Endothelial cell (in vitro differentiated cells): ENCODE data around the gene TESMIN. TPM values are rescaled to one million over a fixed set of nuclear protein-coding genes. Genes with fewer than 3 reads are reported as not detected.

Source experiments
- DNase-seq: peaks from one replicate; pipeline ENCODE4 v3.0.0; 2021; ENCODE audit warnings: low spot score
- H3K27ac Mint-ChIP-seq: one replicate; pipeline ENCODE4 v1.8.0; 2021; ENCODE audit warnings: mixed read lengths, inconsistent platforms; ENCODE audit not compliant: unreplicated experiment
- H3K27me3 Mint-ChIP-seq: one replicate; pipeline ENCODE4 v1.8.0; 2021; ENCODE audit warnings: mild to moderate bottlenecking, moderate library complexity, mixed read lengths, inconsistent platforms; ENCODE audit not compliant: unreplicated experiment
- H3K36me3 Mint-ChIP-seq: one replicate; pipeline ENCODE4 v1.8.0; 2021; ENCODE audit warnings: mild to moderate bottlenecking, low read depth, mixed read lengths, inconsistent platforms; ENCODE audit not compliant: unreplicated experiment
- H3K4me1 Mint-ChIP-seq: one replicate; pipeline ENCODE4 v1.8.0; 2021; ENCODE audit warnings: mild to moderate bottlenecking, mixed read lengths, inconsistent platforms; ENCODE audit not compliant: unreplicated experiment
- H3K4me3 Mint-ChIP-seq: one replicate; pipeline ENCODE4 v1.8.0; 2021; ENCODE audit warnings: mild to moderate bottlenecking, mixed read lengths, inconsistent platforms; ENCODE audit not compliant: unreplicated experiment
- H3K9me3 Mint-ChIP-seq: one replicate; pipeline ENCODE4 v1.8.0; 2021; ENCODE audit warnings: mixed read lengths, inconsistent platforms; ENCODE audit not compliant: unreplicated experiment
- total RNA-seq: library from RNA; stranded (reverse); fragmentation: NEBNext Ultra II Directional; extraction: Animal tissue kit (Norgen Biotek cat#: 25700); gene quantifications from one replicate; pipeline ENCODE4 v1.2.1, GENCODE V29; 2021; ENCODE audit not compliant: unreplicated experiment
- TF ChIP-seq, protein P1 (sequence below): fragments of 200-600 bp; sonication (generic); IDR thresholded peaks from one replicate; pipeline ENCODE4 v1.5.0; 2021; ENCODE audit warnings: antibody characterized with exemption; ENCODE audit not compliant: unreplicated experiment

TESMIN gene
- total RNA-seq, 1 donor from 2014 or later: 3.4 TPM

DNA sequence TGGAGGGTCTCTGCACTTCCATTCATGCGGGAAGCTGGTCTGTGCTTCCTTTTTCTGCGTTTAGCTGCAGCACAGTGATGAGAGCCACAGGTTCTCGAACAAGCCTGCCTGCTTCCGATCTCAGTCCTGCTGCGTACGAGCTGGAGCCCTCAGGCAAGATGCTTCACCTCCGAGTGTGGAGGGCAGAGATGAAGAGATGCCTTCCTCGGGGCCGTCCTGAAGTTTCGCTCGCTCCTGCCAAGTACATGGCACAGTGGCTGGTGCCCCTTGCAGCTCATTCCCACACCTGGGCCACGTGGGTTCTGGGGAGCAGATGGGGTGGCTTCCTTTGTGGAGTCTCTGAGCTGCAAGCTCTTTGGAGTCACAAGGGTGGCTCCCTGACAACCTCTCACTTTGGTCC is 19.5 kb upstream of the TESMIN start:
- TF ChIP-seq, protein P1, sequence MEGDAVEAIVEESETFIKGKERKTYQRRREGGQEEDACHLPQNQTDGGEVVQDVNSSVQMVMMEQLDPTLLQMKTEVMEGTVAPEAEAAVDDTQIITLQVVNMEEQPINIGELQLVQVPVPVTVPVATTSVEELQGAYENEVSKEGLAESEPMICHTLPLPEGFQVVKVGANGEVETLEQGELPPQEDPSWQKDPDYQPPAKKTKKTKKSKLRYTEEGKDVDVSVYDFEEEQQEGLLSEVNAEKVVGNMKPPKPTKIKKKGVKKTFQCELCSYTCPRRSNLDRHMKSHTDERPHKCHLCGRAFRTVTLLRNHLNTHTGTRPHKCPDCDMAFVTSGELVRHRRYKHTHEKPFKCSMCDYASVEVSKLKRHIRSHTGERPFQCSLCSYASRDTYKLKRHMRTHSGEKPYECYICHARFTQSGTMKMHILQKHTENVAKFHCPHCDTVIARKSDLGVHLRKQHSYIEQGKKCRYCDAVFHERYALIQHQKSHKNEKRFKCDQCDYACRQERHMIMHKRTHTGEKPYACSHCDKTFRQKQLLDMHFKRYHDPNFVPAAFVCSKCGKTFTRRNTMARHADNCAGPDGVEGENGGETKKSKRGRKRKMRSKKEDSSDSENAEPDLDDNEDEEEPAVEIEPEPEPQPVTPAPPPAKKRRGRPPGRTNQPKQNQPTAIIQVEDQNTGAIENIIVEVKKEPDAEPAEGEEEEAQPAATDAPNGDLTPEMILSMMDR: no peak
- H3K9me3 Mint-ChIP-seq: no peaks in the 10 kb centered on the region
- no peak overlapping the region for H3K4me3 Mint-ChIP-seq
- no peaks in the 10 kb centered on the region for H3K36me3 Mint-ChIP-seq
- no peak overlapping the region for H3K27ac Mint-ChIP-seq
- no peaks in the 10 kb centered on the region for H3K4me1 Mint-ChIP-seq
- peaks cover 5% of the 10 kb centered on the region for H3K27me3 Mint-ChIP-seq
- DNase-seq: no peak

DNA sequence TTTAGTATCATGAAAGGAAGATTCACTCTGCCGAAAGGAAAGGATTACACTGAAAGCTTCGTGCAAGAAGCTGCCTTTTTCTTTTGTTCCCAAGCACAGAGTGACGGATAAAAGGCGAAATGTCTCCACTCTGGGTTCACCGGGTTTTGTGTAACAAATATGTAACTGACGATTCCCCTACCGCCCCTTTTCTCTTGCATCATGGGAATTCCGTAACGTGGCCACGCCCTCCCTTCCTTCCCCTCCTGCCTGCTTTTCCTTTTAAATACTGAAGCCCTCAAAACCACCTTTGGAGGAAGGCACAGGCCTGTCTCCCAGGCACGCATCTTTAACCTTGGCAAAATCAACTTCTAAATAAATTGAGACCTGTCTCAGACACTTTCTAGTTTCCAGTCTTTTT is 16.4 kb upstream of the TESMIN start:
- Mint-ChIP-seq H3K27me3 (peaks cover 5% of the 10 kb centered on the region), H3K9me3 (no peaks in the 10 kb centered on the region), H3K4me3 (no peak overlapping the region), H3K36me3 (no peaks in the 10 kb centered on the region), H3K4me1 (peaks cover 6% of the 10 kb centered on the region), H3K27ac (no peak overlapping the region)
- no peak for DNase-seq
- TF ChIP-seq, protein P1: no peak

DNA sequence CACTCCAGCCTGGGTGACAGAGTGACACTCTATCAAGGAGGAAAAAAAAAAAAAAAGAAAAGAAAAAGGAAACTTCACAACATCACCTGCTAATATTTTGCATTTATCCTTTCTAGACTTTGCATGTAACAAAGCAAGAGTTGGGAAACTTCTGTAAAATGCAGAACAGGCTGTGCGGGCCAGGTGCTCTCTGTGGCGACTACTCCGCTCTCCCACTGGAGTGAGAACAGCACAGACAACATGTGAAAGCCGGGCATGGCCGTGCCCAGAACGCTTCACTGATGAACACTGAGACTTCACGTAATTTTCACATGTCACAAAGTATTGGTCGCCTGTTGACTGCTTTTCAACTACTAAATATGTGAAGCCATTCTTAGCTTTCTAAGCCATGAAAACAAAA is 15.5 kb upstream of the TESMIN start:
- Mint-ChIP-seq H3K4me3 (no peak overlapping the region), H3K4me1 (peaks cover 6% of the 10 kb centered on the region), H3K36me3 (no peaks in the 10 kb centered on the region), H3K27me3 (peaks cover 5% of the 10 kb centered on the region), H3K27ac (no peak overlapping the region), H3K9me3 (no peaks in the 10 kb centered on the region)
- DNase-seq: no peak
- TF ChIP-seq, protein P1: no peak

DNA sequence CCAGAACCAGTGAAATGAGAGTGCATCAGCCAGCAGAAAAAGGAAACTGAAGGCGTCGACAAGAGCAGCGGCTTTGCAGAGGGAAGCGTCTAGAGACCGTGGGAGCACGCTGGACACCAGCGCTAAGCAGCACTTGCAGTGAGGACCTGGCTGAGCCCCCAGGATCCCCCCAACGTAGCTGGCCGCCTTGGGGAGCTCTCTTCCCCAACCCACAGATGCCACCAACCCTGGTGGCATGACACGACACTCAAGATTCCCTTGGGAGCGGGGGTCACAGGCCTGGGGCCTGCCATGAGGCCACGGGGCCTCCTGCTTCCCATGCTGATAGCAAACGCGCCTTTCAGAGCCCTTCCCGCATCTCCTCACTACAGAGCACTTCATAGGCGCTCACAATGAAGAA is 13.4 kb upstream of the TESMIN start:
- Mint-ChIP-seq H3K9me3 (no peaks in the 10 kb centered on the region), H3K36me3 (no peaks in the 10 kb centered on the region), H3K27me3 (peaks cover 2% of the 10 kb centered on the region), H3K27ac (no peak overlapping the region), H3K4me1 (peaks cover 6% of the 10 kb centered on the region), H3K4me3 (no peak overlapping the region)
- no peak for DNase-seq
- TF ChIP-seq, protein P1: no peak

DNA sequence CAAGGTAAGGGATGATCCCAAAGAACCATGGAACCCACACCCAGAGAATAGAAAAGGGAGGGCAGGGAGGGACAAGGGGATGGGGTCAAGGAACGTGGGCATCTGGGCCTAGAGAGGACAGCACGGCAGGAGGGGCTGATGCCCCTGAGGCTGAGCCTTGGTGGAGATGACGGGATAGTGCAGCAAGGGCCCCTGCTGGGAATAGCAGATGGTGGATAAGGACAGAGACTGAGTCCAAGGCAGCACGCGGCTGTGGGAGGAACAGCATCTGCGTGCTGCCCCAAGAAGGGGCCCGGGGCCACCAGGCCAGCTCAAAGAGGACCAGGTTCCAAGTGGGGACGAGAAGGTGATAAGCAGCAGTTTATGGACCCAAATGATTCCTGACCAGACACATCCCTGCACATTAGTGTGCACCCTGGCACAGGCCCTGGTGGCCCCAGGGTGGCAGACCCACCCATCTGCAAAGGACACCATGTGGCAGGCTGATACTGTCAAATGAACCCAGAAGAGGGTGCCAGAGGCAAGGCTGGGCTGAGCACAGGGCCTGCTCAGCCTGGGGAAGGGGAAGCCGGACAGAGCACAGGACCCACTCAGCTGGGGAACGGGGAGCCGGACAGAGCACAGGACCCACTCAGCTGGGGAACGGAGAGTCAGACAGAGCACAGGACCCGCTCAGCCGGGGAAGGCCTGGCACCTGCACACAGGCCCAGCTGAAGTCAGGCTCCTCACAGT is 12.8 kb upstream of the TESMIN start:
- Mint-ChIP-seq H3K27me3 (peaks cover 2% of the 10 kb centered on the region), H3K27ac (no peak overlapping the region), H3K4me1 (peaks cover 6% of the 10 kb centered on the region), H3K36me3 (no peaks in the 10 kb centered on the region), H3K4me3 (no peak overlapping the region), H3K9me3 (no peaks in the 10 kb centered on the region)
- DNase-seq: no peak
- TF ChIP-seq, protein P1: no peak
